Central memory CD8-positive, alpha-beta T cell (primary cell): ENCODE data around the gene ZC3H7B.

Experiments
- ATAC-seq: fragments of 150-1000 bp; cut with Tn5 transposase; replicated peaks from 2 replicates; pipeline ENCODE4 v1.10.0; 2022; ENCODE audit warnings: mild to moderate bottlenecking, moderate FRiP score, moderate number of reproducible peaks; ENCODE audit not compliant: poor library complexity, severe bottlenecking; ENCODE audit errors: extremely low read depth
- DNase-seq, 2 donors: peaks; one replicate each; pipeline ENCODE4 v3.0.0; 2021; ENCODE audit warnings: low spot score in 2 of 2
- H3K27ac Mint-ChIP-seq: one replicate; pipeline ENCODE4 v1.8.0; 2022; ENCODE audit warnings: low read depth, mild to moderate bottlenecking, moderate library complexity, mixed read lengths
- H3K27me3 Mint-ChIP-seq: one replicate; pipeline ENCODE4 v1.8.0; 2022; ENCODE audit warnings: mixed read lengths
- H3K36me3 Mint-ChIP-seq: one replicate; pipeline ENCODE4 v1.8.0; 2022; ENCODE audit warnings: mild to moderate bottlenecking, moderate library complexity, mixed read lengths; ENCODE audit not compliant: insufficient read depth
- H3K4me1 Mint-ChIP-seq: one replicate; pipeline ENCODE4 v1.8.0; 2022; ENCODE audit warnings: mixed read lengths
- H3K4me3 Mint-ChIP-seq: one replicate; pipeline ENCODE4 v1.8.0; 2022; ENCODE audit warnings: mild to moderate bottlenecking, moderate library complexity, mixed read lengths
- H3K9me3 Mint-ChIP-seq: one replicate; pipeline ENCODE4 v1.8.0; 2022; ENCODE audit warnings: mixed read lengths

ZC3H7B gene

GRCh38 chr22:41341012-41341411 lies 39.7 kb downstream of the ZC3H7B start:
- Mint-ChIP-seq H3K4me3 (no peak overlapping the region), H3K9me3 (no peaks in the 10 kb centered on the region), H3K27ac (no peak overlapping the region), H3K36me3 (peaks cover 17% of the 10 kb centered on the region), H3K27me3 (no peaks in the 10 kb centered on the region), H3K4me1 (no peaks in the 10 kb centered on the region)
- no peak for ATAC-seq
- DNase-seq, result no peak

GRCh38 chr22:41341990-41342389 lies 40.7 kb downstream of the ZC3H7B start:
- Mint-ChIP-seq H3K9me3 (no peaks in the 10 kb centered on the region), H3K4me1 (no peaks in the 10 kb centered on the region)

GRCh38 chr22:41343300-41343699 lies 42.0 kb downstream of the ZC3H7B start:
- no peaks in the 10 kb centered on the region for H3K9me3 Mint-ChIP-seq
- no peak overlapping the region for H3K4me3 Mint-ChIP-seq
- DNase-seq (no peak), ATAC-seq (no peak)
- H3K27ac Mint-ChIP-seq, result no peak overlapping the region
- H3K27me3 Mint-ChIP-seq, result no peaks in the 10 kb centered on the region
- H3K4me1 Mint-ChIP-seq, result no peaks in the 10 kb centered on the region
- peaks cover 19% of the 10 kb centered on the region for H3K36me3 Mint-ChIP-seq

More at GRCh38 chr22:41341990-41342389, 40.7 kb downstream of the ZC3H7B start:
- Mint-ChIP-seq H3K4me3 (no peak overlapping the region), H3K27me3 (no peaks in the 10 kb centered on the region), H3K27ac (no peak overlapping the region), H3K36me3 (peaks cover 20% of the 10 kb centered on the region)
- no peak for DNase-seq
- no peak for ATAC-seq

GRCh38 chr22:41343717-41344116 lies 42.4 kb downstream of the ZC3H7B start:
- Mint-ChIP-seq H3K4me1 (no peaks in the 10 kb centered on the region), H3K36me3 (peaks cover 19% of the 10 kb centered on the region)

GRCh38 chr22:41344189-41344788 lies 43.0 kb downstream of the ZC3H7B start:
- no peaks in the 10 kb centered on the region for H3K27me3 Mint-ChIP-seq
- peaks cover 19% of the 10 kb centered on the region for H3K36me3 Mint-ChIP-seq
- ATAC-seq (no peak), DNase-seq (no peak)
- no peak overlapping the region for H3K4me3 Mint-ChIP-seq
- no peaks in the 10 kb centered on the region for H3K9me3 Mint-ChIP-seq
- no peak overlapping the region for H3K27ac Mint-ChIP-seq
- no peaks in the 10 kb centered on the region for H3K4me1 Mint-ChIP-seq

More at GRCh38 chr22:41343717-41344116, 42.4 kb downstream of the ZC3H7B start:
- Mint-ChIP-seq H3K4me3 (no peak overlapping the region), H3K27me3 (no peaks in the 10 kb centered on the region), H3K27ac (no peak overlapping the region), H3K9me3 (no peaks in the 10 kb centered on the region)
- DNase-seq, result no peak
- no peak for ATAC-seq

- DNase-seq, result no peak
- Mint-ChIP-seq H3K9me3 (no peaks in the 10 kb centered on the region), H3K36me3 (peaks cover 19% of the 10 kb centered on the region), H3K27me3 (no peaks in the 10 kb centered on the region), H3K27ac (no peak overlapping the region), H3K4me3 (no peak overlapping the region), H3K4me1 (peaks cover 4% of the 10 kb centered on the region)
- ATAC-seq, result no peak
Observed at GRCh38 chr22:41345807-41346335, 44.5 kb downstream of the ZC3H7B start.

- Mint-ChIP-seq H3K36me3 (peaks cover 25% of the 10 kb centered on the region), H3K4me3 (no peak overlapping the region), H3K9me3 (no peaks in the 10 kb centered on the region), H3K27me3 (no peaks in the 10 kb centered on the region), H3K27ac (no peak overlapping the region), H3K4me1 (peaks cover 4% of the 10 kb centered on the region)
- ATAC-seq (no peak), DNase-seq (no peak)
Observed at GRCh38 chr22:41347066-41347859, 45.9 kb downstream of the ZC3H7B start.

GRCh38 chr22:41348964-41349484 lies 47.7 kb downstream of the ZC3H7B start:
- Mint-ChIP-seq H3K36me3 (peaks cover 39% of the 10 kb centered on the region), H3K27ac (no peak overlapping the region), H3K9me3 (no peaks in the 10 kb centered on the region), H3K4me1 (peaks cover 4% of the 10 kb centered on the region), H3K4me3 (no peak overlapping the region), H3K27me3 (no peaks in the 10 kb centered on the region)
- DNase-seq, result no peak
- no peak for ATAC-seq

GRCh38 chr22:41350087-41350486 lies 48.8 kb downstream of the ZC3H7B start:
- Mint-ChIP-seq H3K27ac (peak overlapping the region; percentile 3), H3K4me3 (no peak overlapping the region), H3K27me3 (no peaks in the 10 kb centered on the region), H3K36me3 (peaks cover 39% of the 10 kb centered on the region), H3K9me3 (no peaks in the 10 kb centered on the region), H3K4me1 (peaks cover 4% of the 10 kb centered on the region)
- no peak for DNase-seq
- no peak for ATAC-seq

- DNase-seq (no peak), ATAC-seq (no peak)
- Mint-ChIP-seq H3K4me1 (peaks cover 4% of the 10 kb centered on the region), H3K9me3 (no peaks in the 10 kb centered on the region), H3K27ac (peak overlapping the region; percentile 3), H3K4me3 (no peak overlapping the region), H3K36me3 (peaks cover 43% of the 10 kb centered on the region), H3K27me3 (no peaks in the 10 kb centered on the region)
Observed at GRCh38 chr22:41351011-41351410, 49.7 kb downstream of the ZC3H7B start.

- DNase-seq (no peak), ATAC-seq (no peak)
- Mint-ChIP-seq H3K27me3 (no peaks in the 10 kb centered on the region), H3K9me3 (no peaks in the 10 kb centered on the region), H3K36me3 (peaks cover 41% of the 10 kb centered on the region), H3K27ac (no peak overlapping the region), H3K4me3 (no peak overlapping the region), H3K4me1 (peaks cover 4% of the 10 kb centered on the region)
Observed at GRCh38 chr22:41352058-41352457, 50.7 kb downstream of the ZC3H7B start.

GRCh38 chr22:41353862-41354575 lies 52.7 kb downstream of the ZC3H7B start:
- Mint-ChIP-seq H3K4me1 (peaks cover 4% of the 10 kb centered on the region), H3K27me3 (no peaks in the 10 kb centered on the region), H3K9me3 (no peaks in the 10 kb centered on the region), H3K27ac (peak overlapping the region; percentile 27), H3K36me3 (peaks cover 38% of the 10 kb centered on the region), H3K4me3 (no peak overlapping the region)
- no peak for ATAC-seq
- DNase-seq, result no peak
